ENCODE results near the gene AGER. TPM values are rescaled to one million over a fixed set of nuclear protein-coding genes. Genes with fewer than 3 reads are reported as not detected.
A peak's percentile ranks its signal among the peaks of the same experiment; 100 is the strongest.

Gene AGER
- total RNA-seq, 6 donors from 2014 or later, result 543 to 2,806 (median 1,294) TPM

DNA sequence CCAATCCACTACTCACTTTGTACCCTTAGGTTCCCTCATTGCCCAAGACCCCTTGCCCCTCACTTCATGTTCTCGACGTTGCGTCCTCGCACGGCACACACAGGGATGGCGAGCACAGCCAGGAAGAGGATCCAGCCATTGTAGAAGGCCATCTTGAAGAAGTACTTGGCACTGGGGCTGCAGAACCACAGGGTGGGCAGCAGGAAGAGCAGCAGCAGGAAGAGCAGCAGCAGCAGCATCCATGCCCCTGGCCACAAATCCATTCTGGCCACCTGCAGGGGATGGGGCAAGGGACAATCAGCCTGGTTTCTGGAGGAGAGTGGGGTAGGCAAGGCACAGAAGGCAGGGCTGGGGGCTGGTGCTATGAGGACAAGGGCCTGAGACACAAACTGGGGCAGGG is 12.8 kb downstream of the AGER start:
- Histone ChIP-seq H3K27ac (no peak overlapping the region), H3K4me1 (peaks cover 13 to 28% (median 19%) of the 10 kb centered on the region in 4 donors), H3K36me3 (peaks cover 0 to 48% (median 32%) of the 10 kb centered on the region in 4 donors), H3K4me3 (no peak overlapping the region), H3K27me3 (no peaks in the 10 kb centered on the region), H3K9me3 (no peaks in the 10 kb centered on the region)
- DNase-seq (no peak), ATAC-seq (ENCODE audit: low FRiP score in 2 of 2) (no peak)
- 94 to 96% methylated on average over 6 of the region's 6 CpGs for WGBS, 2 donors
- TF ChIP-seq, protein P1, sequence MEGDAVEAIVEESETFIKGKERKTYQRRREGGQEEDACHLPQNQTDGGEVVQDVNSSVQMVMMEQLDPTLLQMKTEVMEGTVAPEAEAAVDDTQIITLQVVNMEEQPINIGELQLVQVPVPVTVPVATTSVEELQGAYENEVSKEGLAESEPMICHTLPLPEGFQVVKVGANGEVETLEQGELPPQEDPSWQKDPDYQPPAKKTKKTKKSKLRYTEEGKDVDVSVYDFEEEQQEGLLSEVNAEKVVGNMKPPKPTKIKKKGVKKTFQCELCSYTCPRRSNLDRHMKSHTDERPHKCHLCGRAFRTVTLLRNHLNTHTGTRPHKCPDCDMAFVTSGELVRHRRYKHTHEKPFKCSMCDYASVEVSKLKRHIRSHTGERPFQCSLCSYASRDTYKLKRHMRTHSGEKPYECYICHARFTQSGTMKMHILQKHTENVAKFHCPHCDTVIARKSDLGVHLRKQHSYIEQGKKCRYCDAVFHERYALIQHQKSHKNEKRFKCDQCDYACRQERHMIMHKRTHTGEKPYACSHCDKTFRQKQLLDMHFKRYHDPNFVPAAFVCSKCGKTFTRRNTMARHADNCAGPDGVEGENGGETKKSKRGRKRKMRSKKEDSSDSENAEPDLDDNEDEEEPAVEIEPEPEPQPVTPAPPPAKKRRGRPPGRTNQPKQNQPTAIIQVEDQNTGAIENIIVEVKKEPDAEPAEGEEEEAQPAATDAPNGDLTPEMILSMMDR (IDR thresholded peaks at IDR 0.05), result no peak
- no peak for TF ChIP-seq POLR2A (IDR thresholded peaks at IDR 0.05)
- no peak for TF ChIP-seq POLR2AphosphoS5 (IDR thresholded peaks at IDR 0.05)
- no peak for TF ChIP-seq EP300 (IDR thresholded peaks at IDR 0.05)

DNA sequence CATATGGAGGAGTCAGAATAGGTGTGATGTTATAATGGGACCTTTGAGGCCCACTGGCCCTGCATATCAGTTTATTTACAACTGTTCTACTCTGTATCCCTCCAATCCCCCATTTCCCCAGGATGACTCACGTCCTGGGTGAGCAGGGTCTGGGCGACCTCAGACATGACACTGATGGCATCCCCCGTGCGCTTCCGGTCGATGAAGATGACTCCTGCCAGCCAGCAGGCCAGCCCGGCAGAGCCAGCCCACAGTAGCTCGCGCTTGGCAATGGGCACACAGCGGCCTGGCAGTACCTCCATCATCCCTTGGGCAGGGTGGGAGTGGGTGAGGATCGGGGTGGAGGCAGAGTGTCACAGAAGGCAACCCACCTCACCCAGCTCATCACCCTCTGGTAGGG is 13.8 kb downstream of the AGER start:
- no peak for ATAC-seq (ENCODE audit: low FRiP score in 2 of 2)

DNA sequence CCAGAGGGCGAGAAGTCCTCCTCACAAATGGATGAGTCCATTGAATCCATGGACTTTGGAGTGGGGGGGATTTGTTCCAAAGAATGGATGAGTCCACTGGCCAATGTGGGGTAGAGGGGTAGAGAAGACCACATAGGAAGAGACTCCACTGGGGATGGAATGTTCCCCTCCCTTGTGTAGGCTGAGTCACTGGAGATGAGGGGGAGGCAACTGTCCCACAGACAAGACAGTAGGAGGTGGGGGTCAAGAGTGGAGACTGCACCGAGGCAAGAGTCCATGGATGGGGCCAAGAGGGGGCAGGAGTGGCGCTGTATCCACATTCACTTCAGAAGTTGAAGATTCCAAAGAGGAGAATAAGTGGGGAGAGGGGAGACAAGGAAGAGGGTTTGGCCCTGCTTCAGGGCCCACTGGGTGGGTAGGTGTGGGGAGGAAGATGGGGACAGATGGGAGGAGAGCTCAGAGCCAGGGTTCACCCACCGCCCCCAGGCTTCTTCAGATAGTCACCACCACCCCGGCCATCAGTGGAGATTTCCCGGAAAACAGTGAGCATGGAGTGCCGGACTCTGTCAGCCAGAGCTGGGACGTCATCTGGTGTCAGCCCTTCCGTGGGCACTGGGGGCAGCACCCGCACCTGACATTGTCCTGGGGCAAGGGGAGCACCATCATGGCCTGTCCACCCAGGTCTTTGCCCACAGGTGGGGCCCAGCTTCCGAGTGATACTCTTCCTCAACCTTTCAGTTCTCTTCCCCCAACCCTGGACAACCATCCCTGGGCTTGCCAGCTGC is 15.1 kb downstream of the AGER start:
- H3K27me3 ChIP-seq, result no peaks in the 10 kb centered on the region
- H3K36me3 ChIP-seq, result peaks cover 0 to 48% (median 32%) of the 10 kb centered on the region in 4 donors
- TF ChIP-seq, protein P1 (IDR thresholded peaks at IDR 0.05), result no peak
- TF ChIP-seq EP300 (IDR thresholded peaks at IDR 0.05), result no peak
- peaks cover 0 to 18% (median 8%) of the 10 kb centered on the region in 4 donors for H3K4me1 ChIP-seq
- WGBS, 2 donors, result 89% methylated on average over 8 to 11 of the region's 11 CpGs
- H3K4me3 ChIP-seq, result no peak overlapping the region
- ATAC-seq (ENCODE audit: low FRiP score in 2 of 2) (peak in 1 of 2 donors; percentile 20), DNase-seq (no peak)
- H3K27ac ChIP-seq, result peak overlapping the region in 1 of 4 donors; percentile 13
- no peaks in the 10 kb centered on the region for H3K9me3 ChIP-seq

More for the DNA sequence above, 13.8 kb downstream of the AGER start:
- WGBS, 2 donors, result 92 to 93% methylated on average over 4 to 11 of the region's 11 CpGs
- no peak overlapping the region for H3K4me3 ChIP-seq
- peaks cover 9 to 24% (median 15%) of the 10 kb centered on the region in 4 donors for H3K4me1 ChIP-seq
- peaks cover 0 to 48% (median 32%) of the 10 kb centered on the region in 4 donors for H3K36me3 ChIP-seq
- H3K27me3 ChIP-seq, result no peaks in the 10 kb centered on the region
- no peak for DNase-seq
- no peak for TF ChIP-seq EP300 (IDR thresholded peaks at IDR 0.05)
- TF ChIP-seq, protein P1 (IDR thresholded peaks at IDR 0.05), result no peak
- TF ChIP-seq POLR2A (IDR thresholded peaks at IDR 0.05), result no peak
- no peak for TF ChIP-seq POLR2AphosphoS5 (IDR thresholded peaks at IDR 0.05)
- H3K27ac ChIP-seq, result no peak overlapping the region
- no peaks in the 10 kb centered on the region for H3K9me3 ChIP-seq

DNA sequence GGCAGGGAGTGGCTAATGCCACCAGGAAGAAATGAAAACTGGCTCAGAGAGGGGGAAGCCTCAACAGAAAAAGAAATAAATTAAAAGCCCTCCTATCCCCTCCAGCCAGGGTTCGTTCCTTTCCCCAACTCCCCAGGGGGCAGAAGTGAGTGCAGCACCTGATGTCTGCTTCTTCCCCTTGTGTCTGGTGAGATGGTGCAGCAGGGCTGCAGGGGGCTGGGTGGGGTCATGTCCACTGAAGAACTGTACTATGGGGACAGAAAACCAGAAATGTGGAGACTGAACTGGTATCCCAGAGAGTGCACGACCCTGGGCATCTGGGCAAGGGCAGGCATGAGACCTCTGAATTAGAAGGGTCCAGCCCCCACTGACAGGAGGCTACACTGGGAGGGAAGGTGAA is 15.7 kb downstream of the AGER start:
- H3K9me3 ChIP-seq, result no peaks in the 10 kb centered on the region
- no peak for ATAC-seq (ENCODE audit: low FRiP score in 2 of 2)
- H3K4me3 ChIP-seq, result no peak overlapping the region
- TF ChIP-seq, protein P1 (IDR thresholded peaks at IDR 0.05), result no peak
- no peak for TF ChIP-seq EP300 (IDR thresholded peaks at IDR 0.05)
- no peak for TF ChIP-seq POLR2A (IDR thresholded peaks at IDR 0.05)
- TF ChIP-seq POLR2AphosphoS5 (IDR thresholded peaks at IDR 0.05), result no peak
- peaks cover 0 to 11% (median 7%) of the 10 kb centered on the region in 4 donors for H3K4me1 ChIP-seq
- H3K27me3 ChIP-seq, result no peaks in the 10 kb centered on the region
- no peak for DNase-seq
- WGBS, 2 donors, result 77 to 87% methylated on average over 2 of the region's 2 CpGs
- H3K27ac ChIP-seq, result peak overlapping the region in 1 of 4 donors; percentile 7
- H3K36me3 ChIP-seq, result peaks cover 0 to 48% (median 32%) of the 10 kb centered on the region in 4 donors

Data from upper lobe of left lung (tissue), 6 donors.